ENCODE measurements around the gene BCL6B.

The BCL6B gene

DNA sequence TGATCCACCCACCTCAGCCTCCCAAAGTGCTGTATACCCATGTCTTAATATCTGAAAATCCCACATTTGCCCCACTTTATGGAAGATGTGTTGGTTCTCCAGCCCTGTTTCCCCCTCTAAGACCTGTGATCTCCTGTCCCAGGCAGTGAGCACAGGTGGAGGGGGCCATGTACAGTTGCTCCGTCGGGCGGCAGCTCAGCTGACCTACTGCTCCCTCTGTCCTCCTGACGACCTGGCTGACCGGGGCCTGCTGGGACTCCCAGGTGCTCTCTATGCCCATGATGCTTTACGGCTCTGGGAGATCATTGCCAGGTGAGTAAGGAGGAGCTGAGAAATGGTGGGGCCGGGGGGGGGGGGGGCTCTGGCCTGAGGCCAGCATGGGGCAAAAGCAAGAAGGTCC, 17.1 kb upstream of the BCL6B start:
- ATAC-seq (ENCODE audit: insufficient read depth, low read depth) (no peak), DNase-seq (no peak)
- H3K9me3 ChIP-seq (ENCODE audit: insufficient read depth, low read length, severe bottlenecking), result no peaks in the 10 kb centered on the region
- H4K20me1 ChIP-seq (ENCODE audit: insufficient read depth, low read length), result peaks cover 16% of the 10 kb centered on the region; the same call in 1 of the 2 replicates
- H3K9ac ChIP-seq (ENCODE audit: low read depth, low read length), result no peak overlapping the region
- H3K36me3 ChIP-seq (ENCODE audit: insufficient read depth, low read length), result peaks cover 43% of the 10 kb centered on the region
- H3K4me3 ChIP-seq (ENCODE audit: low read depth in 1 of 2, low read length in 2 of 2), result no peak overlapping the region
- peaks cover 46% of the 10 kb centered on the region for H3K79me2 ChIP-seq (ENCODE audit: insufficient read depth, low read length)
- peaks cover 16% of the 10 kb centered on the region for H3K4me1 ChIP-seq (ENCODE audit: insufficient read depth, low read length)
- no peak overlapping the region for H3K4me2 ChIP-seq (ENCODE audit: insufficient read depth, low read length)
- no peak overlapping the region for H3K27ac ChIP-seq (ENCODE audit: low read length)
- no peaks in the 10 kb centered on the region for H3K27me3 ChIP-seq (ENCODE audit: insufficient read depth, low read length, poor library complexity)
- no peak for TF ChIP-seq EZH2 (IDR thresholded peaks at IDR 0.05; ENCODE audit: borderline replicate concordance, low read depth, low read length, severe bottlenecking)
- TF ChIP-seq, protein P1, sequence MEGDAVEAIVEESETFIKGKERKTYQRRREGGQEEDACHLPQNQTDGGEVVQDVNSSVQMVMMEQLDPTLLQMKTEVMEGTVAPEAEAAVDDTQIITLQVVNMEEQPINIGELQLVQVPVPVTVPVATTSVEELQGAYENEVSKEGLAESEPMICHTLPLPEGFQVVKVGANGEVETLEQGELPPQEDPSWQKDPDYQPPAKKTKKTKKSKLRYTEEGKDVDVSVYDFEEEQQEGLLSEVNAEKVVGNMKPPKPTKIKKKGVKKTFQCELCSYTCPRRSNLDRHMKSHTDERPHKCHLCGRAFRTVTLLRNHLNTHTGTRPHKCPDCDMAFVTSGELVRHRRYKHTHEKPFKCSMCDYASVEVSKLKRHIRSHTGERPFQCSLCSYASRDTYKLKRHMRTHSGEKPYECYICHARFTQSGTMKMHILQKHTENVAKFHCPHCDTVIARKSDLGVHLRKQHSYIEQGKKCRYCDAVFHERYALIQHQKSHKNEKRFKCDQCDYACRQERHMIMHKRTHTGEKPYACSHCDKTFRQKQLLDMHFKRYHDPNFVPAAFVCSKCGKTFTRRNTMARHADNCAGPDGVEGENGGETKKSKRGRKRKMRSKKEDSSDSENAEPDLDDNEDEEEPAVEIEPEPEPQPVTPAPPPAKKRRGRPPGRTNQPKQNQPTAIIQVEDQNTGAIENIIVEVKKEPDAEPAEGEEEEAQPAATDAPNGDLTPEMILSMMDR (IDR thresholded peaks at IDR 0.05; ENCODE audit: borderline replicate concordance, extremely low read depth, low read length, poor library complexity, severe bottlenecking), result no peak
- H2AFZ ChIP-seq (ENCODE audit: low read depth, low read length), result no peak overlapping the region

DNA sequence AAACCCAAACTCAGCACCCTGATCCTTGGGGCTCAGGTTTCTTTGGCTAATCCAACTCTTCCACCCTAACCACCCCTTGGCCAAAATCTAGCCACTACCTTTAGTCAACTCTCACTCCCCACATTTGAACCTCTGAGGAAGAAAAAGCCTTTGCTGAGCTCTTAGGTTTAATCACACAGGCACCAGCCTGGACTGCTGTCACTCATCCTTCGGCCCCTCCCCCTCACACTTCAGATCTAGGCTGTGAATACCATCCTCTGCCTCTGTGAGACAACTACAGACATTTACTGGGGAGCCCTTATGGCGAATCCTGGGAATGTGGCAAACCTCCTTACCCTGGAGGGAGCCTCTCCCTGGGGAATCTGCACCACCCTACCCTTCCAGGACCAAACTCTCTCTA, 15.7 kb upstream of the BCL6B start:
- H3K9me3 ChIP-seq (ENCODE audit: insufficient read depth, low read length, severe bottlenecking), result no peaks in the 10 kb centered on the region
- no peak overlapping the region for H3K4me2 ChIP-seq (ENCODE audit: insufficient read depth, low read length)
- peaks cover 60% of the 10 kb centered on the region for H3K79me2 ChIP-seq (ENCODE audit: insufficient read depth, low read length)
- H3K4me1 ChIP-seq (ENCODE audit: insufficient read depth, low read length), result peaks cover 27% of the 10 kb centered on the region
- no peak overlapping the region for H2AFZ ChIP-seq (ENCODE audit: low read depth, low read length)
- peaks cover 16% of the 10 kb centered on the region; the same call in 1 of the 2 replicates for H4K20me1 ChIP-seq (ENCODE audit: insufficient read depth, low read length)
- H3K36me3 ChIP-seq (ENCODE audit: insufficient read depth, low read length), result peaks cover 32% of the 10 kb centered on the region
- DNase-seq (no peak), ATAC-seq (ENCODE audit: insufficient read depth, low read depth) (no peak)
- TF ChIP-seq EZH2 (IDR thresholded peaks at IDR 0.05; ENCODE audit: borderline replicate concordance, low read depth, low read length, severe bottlenecking), result no peak
- TF ChIP-seq, protein P1 (IDR thresholded peaks at IDR 0.05; ENCODE audit: borderline replicate concordance, extremely low read depth, low read length, poor library complexity, severe bottlenecking), result no peak
- no peak overlapping the region for H3K27ac ChIP-seq (ENCODE audit: low read length)
- no peak overlapping the region for H3K9ac ChIP-seq (ENCODE audit: low read depth, low read length)
- no peak overlapping the region for H3K4me3 ChIP-seq (ENCODE audit: low read depth in 1 of 2, low read length in 2 of 2)
- H3K27me3 ChIP-seq (ENCODE audit: insufficient read depth, low read length, poor library complexity), result no peaks in the 10 kb centered on the region

DNA sequence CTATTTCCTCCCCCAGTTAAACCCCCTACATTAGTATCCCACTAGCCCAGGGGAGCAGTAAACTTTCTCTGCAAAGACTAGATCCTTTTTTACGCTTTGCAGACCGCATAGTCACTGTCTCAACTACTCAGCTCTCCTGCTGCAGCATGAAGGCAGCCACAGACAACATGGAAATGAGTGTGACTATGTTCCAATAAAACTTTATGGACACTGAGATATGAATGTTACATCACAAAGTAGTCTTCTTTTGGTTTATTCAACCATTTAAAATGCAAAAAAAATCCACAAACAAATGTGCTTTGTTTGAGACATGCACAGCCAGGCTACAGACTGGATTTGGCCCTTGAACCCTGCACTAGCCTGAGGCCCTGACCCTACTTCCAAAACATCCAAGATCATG, 12.3 kb upstream of the BCL6B start:
- Histone ChIP-seq H2AFZ (ENCODE audit: low read depth, low read length) (no peak overlapping the region), H4K20me1 (ENCODE audit: insufficient read depth, low read length) (peaks cover 13% of the 10 kb centered on the region; the same call in 1 of the 2 replicates), H3K4me2 (ENCODE audit: insufficient read depth, low read length) (peak overlapping the region; percentile 94), H3K36me3 (ENCODE audit: insufficient read depth, low read length) (peaks cover 24% of the 10 kb centered on the region), H3K27me3 (ENCODE audit: insufficient read depth, low read length, poor library complexity) (no peaks in the 10 kb centered on the region), H3K27ac (ENCODE audit: low read length) (no peak overlapping the region), H3K79me2 (ENCODE audit: insufficient read depth, low read length) (peaks cover 73% of the 10 kb centered on the region), H3K4me3 (ENCODE audit: low read depth in 1 of 2, low read length in 2 of 2) (peak overlapping the region in 1 of 2 experiments; percentile 98; a peak in 2 of 4 replicates), H3K4me1 (ENCODE audit: insufficient read depth, low read length) (peaks cover 44% of the 10 kb centered on the region), H3K9me3 (ENCODE audit: insufficient read depth, low read length, severe bottlenecking) (no peaks in the 10 kb centered on the region), H3K9ac (ENCODE audit: low read depth, low read length) (peak overlapping the region; percentile 85; the same call in 1 of the 2 replicates)
- no peak for DNase-seq
- no peak for TF ChIP-seq EZH2 (IDR thresholded peaks at IDR 0.05; ENCODE audit: borderline replicate concordance, low read depth, low read length, severe bottlenecking)
- TF ChIP-seq, protein P1 (IDR thresholded peaks at IDR 0.05; ENCODE audit: borderline replicate concordance, extremely low read depth, low read length, poor library complexity, severe bottlenecking), result no peak
- ATAC-seq (ENCODE audit: insufficient read depth, low read depth), result no peak

Data from DND-41 (cell line).